GM21447 (cell line): ENCODE results near the gene LRP8.

Experiments used
- ATAC-seq: cut with Tn5 transposase; IDR thresholded peaks from one replicate; pipeline ENCODE4 v1.9.1; 2021; ENCODE audit not compliant: unreplicated experiment

LRP8 gene

DNA sequence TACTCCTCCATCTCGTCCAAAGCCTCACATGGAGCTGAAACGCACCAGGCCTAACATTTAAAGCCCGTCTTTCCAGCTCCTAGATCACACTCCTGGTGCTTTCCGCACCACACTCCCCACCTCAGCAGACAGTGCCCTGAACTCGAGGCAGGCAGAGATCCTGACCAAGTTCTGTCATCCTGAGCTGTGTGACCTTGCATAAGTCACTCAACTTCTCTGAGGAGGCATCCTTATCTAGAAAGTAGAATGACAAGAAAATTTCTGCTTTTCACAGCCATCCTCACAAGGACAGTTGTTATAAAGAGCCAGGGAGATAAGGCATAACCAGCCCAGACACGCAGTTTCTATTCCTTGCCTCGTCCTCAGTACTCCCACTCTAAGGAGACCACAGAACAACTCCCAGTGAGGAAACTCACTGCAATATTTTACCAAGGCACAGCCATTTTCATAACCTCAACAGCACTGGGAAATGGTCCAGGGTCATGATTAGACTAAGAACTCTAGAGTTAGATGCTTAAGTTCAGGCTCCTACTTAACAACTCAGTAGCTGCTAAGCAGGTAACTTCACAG lies 3.1 kb downstream of the LRP8 start:
- ATAC-seq, result no peak

DNA sequence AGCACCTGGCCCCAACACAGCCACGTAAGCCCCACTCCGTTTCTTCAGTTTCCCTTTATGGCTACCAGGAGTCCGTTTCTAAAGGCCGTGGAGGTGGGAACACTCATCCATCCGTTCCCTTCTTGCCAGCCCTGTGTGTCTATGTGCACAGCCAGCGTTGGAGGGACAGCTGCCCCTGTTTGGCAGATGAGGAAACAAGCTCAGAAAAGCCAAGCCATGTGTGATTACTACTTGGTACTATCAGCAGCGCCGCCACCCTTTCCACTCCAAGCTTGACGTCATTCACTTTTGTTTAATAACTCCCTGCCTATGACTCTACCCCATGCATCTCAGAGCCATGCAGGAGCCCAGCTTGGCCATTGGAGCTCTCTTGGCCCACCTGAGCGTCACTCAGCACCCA lies 3.5 kb downstream of the LRP8 start:
- no peak for ATAC-seq

DNA sequence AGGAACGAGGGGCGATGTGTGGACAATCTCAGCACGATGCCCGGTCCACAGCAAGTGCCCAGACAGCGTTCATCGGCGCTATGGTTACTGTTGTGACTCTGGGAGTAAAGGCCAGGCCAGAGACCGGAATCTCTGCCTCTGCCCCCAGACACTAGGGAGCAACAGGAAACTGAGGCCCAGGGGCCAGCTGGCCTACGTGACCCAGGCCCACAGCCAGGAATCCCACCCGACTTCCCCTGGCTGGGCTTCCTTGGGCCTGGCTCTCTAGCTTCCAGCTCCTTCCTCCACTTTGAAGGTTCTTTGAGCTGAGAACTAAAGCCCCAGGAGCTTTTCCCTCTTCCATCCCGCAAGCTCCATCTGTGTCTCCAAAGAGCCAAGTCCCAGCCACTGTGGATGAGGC lies 4.6 kb downstream of the LRP8 start:
- ATAC-seq, result no peak

DNA sequence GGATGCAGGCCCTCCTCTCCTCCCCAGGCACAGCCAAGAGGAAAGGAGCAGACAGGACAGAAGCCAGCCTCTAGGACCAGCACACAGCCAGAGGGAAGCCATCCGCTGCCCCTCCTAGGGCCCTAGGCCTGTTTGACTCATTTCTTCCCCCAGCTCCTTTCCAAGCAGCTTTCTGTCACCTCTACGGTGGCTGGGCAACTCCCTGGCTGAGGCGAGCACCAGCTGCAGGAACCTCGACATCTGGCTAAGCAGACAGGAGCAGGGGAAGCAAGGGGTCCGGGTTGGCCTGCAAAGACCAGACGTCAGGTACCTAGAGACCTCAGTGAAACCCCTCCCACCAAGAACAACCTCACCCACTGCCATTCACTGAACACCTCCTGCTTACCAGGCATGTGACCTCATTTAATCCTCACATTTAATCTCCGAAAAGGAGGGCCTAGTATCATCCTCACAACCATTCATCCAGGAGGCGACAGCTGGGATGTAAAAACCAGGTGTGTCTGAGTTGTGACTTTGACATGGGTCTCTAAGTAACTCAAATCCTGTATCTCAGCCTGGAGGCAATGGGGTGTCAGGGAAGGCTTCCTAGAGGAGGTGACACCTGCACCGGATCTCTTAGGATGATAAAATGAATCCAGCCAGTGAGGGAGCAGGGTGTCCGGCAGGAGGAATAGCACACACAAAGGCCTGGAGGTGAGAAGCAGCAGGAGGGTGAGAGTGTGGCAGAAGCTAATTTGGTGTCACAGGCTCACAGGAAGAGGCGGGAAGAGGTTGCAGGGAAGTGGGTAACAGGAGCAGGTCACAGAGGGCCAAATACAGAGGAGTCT lies 5.9 kb downstream of the LRP8 start:
- ATAC-seq, result no peak

DNA sequence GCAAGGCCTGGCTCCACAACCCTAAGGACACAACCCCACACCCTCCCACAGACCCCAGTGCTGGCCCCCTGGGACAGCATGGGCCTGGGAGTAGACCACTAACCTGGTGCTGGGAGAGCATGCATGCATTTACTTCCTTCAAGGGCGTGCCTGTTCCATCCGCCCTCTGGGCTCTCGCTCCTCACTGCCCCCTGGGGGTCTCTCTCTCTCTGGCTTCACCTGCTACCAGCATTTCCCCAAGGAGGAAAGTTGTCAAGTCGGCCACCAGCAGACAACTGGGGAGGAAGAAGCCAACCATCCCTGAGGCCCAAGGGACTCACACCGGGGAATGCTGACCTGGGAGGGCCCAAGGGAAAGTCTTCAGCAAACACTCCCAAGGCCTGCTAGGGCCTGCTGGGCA lies 6.5 kb downstream of the LRP8 start:
- no peak for ATAC-seq

DNA sequence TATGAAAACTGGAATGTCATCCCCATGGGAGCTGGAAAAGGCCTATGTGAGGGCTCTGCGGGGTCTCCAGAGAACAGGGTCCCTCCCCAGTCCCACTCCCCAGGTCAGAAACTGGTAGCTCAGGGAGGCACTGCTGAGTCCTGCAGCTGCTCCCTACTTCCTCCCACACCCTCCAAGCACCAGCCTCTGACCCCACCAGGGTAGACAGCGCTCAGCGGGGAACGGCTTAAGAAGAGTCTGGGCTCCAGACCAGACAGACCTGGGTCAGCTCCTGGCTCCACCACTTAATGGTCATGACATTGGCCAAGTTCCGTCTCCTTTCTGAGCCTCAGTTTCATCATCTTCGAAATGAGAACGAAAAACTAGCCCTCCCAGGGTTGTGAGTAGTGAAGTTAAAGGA lies 7.2 kb downstream of the LRP8 start:
- no peak for ATAC-seq

DNA sequence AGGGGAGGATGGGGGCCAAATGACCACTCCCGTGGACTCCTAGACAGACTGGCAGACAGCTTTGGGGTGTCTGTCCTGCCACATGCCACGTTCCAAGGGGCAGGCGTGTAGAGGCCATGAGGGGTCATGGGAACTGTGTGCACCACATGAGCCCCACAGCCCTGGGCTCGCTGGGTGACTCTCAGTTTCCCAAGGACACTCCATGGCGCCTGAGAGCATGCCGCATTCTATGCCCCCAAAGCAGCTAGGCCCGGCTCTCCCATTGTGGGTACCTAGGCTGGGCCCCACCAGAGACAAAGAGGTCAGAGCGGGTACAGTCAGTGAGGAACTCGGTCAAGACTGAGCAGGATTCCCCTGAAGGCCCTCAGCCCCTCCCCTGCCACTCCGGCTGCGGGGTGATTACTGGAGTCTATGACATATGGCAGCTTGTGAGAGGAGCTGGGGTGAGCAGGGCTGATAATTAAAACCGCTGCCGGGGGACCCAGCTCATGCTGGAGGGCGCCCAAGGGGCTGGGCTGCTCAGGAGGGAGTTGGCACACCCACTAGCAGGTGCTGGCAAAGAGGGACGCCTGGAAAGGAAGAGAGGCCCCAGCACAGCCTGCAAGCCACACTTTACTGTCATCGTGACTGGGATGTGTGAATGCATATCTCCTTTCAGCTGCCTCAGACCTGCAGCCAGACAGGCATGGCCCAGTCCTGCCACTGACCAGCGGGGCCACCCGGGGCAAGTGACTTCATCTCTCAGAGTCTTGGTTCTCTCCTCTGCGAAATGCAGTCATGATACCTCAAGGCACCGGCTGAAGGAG lies 8.4 kb downstream of the LRP8 start:
- no peak for ATAC-seq

DNA sequence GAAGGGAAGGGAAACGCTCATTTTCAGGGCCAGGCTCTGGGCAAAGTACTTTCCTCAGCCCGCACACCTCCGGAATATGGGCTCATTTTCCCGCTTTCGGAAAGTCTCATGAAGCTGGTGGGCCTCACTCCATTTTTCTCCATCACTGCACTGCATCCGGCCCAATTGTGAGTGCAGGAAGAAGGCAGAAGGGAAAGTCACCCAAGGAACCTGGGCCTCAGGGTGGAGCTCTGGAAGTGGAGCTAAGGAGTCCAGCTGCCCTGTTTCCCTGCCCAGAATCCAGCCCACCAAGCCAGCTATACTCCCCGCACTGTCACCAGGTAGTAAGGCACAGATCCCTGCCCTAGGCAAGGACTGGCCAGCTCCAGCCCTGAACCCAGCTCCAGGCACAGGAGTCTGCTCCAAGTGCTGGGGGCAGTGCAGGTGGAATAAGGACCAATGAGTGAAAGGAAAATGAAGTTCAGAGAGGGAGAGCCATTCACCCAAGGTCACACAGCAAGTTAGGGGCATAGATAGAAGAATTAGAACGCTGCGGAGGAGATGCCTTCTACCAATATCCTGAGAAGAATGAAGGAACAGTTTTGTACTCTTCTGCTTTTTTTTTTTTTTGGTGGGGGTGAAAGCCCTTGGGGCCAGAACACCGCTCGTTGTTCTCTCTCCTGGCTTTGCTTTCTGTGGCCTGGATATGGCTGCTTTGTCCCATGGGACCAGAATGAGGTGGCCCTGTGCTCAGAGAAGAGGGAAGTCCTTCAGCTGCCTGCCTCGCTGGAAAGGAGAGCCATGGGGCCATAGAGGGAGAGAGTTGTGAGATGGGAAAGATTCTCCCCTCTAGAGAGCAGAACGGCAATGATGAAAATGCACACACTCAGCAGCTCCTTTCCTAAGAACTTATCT lies 10.0 kb downstream of the LRP8 start:
- no peak for ATAC-seq

DNA sequence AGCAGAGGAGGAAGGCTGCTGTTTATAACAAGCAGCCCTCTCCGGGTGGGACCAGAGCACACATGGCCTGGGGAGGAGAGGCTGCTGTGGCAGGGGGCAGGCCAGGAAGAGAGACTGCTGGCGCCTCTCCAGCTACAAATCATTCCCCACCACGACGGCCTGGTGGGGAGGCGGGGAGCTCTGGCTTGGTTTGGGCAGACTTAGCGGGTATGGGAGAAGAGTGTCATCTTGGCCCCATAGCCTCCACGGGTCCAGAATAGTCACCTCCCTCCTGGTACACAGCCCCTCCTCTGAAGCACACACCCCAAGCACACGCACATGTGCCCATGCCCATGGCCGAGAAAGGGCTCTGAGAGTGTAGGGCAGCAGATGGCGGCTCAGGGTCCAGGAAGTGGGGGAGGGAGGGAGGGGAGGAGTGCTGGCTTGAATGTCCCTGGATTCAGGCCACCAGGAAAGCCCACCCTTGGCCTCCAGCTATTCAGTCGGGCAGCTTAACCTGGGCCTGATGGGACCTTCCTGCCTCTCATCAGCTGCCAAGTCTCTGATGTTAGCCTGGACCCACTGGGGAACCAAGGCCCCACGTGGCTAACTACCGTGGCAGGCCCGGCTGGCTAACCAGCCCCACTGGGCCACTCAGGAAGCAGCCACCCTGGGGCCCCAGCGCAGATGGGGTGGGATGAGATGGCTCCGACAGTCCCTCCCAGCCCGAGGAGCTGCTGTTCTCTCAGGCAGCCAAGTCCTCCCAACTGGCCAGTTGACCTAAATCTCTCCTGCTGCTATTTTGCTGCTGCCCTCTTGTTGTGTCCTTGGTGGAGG lies 10.9 kb downstream of the LRP8 start:
- no peak for ATAC-seq

DNA sequence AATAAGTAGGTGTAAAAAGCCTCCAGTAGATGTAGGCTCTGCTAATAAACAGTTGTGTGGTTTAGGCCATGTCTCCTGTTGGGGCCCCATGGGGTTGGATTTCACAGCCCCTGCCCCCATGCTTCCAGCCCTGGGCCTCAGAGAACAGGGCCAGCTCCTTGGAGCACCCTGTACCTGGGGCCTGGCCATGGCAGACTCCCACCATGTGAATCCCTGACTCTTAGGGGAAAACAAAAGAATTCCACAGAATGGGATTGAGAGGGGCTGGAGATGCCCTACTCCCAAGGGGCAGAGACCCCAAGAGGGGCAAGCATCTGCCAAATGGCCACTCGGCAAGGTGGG lies 11.5 kb downstream of the LRP8 start:
- ATAC-seq, result no peak

DNA sequence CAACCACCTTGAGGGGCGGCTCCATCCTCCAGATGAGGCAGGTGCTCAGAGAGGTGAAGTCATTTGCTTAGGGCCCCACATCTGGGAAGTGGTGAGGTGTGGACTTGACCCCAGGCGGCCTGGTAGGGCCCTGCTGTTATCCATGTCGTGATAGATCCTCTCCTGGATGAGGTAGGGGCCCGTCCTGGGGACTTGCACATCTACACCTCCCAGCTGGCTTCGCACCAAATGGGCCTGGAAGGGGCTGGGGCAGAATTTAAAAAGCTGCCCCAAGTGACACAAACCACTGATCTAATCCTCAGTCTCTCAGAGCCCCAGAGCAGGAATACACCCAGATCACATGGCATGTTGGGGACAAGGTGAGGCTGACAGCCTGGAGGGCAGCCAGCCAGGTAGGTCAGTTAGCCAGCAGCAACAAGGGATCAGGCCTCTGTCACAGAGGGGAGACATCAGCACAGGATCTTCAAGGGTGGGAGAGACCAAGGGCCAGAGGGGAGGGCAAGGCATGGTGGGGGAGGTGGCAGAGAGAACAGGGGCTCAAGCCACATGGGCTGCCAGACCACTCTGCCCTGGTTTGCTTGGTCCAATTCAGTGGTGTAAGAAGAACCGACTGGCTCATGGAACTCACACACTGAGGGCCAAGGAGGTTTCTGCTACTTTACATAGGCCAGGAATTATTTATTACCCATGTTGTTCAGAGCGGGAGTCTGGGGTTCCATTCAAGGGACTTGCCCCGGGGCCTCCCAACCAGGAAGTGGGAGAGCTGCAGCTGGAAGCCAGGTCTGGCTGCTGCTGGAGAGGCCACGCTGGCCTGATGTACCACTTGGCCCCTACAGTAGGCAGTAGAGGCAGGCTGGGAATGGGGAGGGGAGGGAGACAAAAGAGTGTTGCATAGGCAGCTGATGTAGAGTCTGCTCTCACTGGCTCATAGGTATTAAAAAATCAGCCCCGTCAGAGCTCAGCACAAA lies 12.1 kb downstream of the LRP8 start:
- no peak for ATAC-seq

DNA sequence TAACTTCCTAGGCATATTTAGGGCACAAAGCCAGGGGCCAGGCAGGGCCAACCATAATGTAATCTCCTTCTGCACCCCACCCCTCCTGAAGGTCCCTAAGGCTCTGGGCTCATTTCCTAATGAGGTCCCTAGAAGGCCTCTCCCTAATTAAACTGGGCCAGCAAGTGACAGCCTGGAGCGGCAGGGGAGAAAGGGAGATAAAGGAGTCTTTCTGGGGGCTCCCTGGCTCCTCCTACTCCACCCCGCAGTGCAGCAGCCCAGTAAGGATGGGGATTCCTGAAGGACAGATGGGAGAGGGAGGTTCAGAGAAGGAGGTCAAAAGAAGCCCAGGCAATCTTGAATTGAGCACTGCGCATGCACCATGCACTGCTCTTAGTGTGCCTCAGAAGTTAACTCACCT lies 12.8 kb downstream of the LRP8 start:
- ATAC-seq, result no peak

DNA sequence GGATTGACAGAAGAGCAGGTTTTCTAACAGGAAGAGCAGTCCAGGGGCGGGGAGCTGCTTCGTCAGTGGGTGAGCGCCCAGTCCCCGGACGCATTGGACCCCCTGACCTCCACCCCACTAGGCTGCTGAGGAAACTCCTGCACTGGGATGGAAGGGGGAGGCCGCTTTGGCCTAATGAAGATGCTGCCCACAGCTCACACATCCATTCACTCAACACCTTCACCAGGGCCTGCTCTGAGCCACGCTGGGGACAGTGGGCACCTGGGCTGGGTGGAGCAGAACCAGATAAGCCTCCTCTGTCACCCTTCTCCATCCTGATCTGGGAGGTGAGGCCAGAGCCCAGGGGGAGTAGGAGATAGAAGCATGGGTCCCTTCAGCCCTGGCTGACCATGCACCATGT lies 13.3 kb downstream of the LRP8 start:
- no peak for ATAC-seq

DNA sequence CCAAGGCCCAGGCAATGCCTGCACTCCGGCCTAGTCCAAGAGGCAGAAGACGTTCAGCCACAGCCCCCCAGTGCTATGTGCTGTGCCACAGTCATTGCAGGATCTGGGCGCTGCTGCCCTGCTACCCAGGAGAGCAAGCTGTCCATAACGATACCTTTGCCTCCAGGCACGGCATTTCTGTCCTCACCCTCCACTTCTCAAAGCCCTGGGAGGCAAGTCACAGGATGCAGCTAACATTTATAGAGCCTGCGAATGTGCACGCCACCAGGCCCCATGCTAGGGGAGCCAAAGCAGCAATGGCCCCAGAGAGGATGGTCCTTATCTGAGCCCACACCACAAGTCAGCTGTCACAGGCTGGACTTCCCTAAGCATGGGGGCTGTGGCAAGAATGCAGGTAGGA lies 13.8 kb downstream of the LRP8 start:
- no peak for ATAC-seq

DNA sequence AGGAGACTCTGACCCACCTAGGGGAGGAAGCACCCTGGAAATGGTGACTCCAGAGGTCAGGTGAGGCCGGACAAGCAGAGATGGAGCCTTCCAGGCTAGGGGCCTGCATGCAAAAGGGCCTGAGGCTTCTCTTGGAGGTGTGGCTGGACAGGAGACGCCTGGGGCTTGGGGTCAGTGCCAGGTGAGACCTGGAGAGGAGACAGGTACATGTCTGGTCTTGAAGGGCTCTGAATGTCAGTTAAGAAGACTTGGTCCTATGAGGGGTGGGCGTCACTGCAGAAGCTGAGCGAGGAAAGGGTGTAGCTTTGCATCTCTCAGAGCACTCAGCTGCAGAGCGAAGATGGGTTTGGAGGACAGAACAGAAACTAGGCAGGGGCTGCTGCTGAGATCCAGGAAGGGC lies 14.3 kb downstream of the LRP8 start:
- no peak for ATAC-seq

DNA sequence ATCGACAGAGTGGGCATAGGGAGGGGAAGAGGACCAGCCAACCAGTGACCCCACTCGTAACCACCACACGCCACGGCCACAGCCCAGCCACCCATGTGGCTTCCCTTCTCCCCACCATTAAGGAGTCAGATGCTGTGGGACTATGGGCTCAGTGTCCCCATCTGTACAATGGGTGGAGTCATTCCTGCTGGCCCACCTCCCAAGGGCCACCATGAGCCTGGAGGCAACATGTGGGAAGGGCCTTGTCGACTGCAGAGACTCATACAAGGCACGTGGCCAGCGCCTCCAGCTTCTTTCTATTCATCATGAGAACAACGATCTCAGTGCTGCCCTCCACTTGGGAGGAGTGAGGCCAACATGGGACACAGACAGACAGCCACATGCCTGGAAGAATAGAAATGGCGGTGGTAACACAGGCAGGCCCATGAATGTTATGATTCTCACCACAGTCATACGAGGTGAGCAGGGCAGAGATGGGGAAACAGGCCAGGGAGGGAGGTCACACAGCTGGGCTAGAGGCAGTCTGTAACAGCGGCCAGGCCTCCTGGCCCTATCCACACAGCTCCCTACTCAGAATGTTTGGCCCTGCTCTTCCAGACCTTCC lies 16.1 kb downstream of the LRP8 start:
- no peak for ATAC-seq

DNA sequence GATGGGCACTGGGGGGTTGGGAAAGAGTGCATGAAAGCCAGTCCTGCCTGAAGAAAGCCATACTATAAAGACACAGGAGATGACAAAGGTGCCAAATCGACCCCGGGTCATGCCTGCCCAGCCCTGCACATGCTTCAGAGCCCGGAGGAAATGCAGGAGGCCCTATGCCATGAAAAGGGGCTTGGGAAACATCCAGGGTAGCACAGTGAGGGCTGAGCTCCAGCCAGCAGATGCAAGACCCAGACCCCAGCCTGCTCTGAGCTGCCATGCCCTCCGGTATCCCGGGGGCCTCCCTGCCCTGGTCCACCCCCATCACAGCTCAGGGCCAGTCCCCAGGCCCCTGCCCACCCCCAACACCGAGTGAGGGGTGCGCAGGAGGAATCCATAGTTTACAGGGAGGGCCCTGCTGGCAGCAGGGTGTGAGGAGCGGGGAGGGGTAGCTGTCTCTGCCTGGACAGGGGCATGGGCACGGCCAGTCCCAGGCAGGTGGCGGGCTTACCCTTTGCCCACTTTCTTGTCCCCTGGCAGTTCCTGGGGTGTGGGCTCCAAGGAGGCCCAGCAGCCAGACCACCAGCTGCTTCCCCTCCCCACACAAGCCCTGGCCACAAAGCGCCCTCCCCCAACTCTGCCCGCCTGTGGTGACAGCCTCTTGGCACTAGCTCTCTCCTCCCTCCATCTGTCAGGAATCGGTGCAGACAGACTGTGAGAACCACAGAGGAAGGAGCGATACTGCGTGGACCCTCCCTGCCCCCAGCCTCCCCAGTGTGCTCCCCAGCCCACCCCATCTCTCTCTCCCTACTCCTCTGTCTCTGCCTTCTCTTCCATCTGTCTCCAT lies 16.8 kb downstream of the LRP8 start:
- no peak for ATAC-seq

DNA sequence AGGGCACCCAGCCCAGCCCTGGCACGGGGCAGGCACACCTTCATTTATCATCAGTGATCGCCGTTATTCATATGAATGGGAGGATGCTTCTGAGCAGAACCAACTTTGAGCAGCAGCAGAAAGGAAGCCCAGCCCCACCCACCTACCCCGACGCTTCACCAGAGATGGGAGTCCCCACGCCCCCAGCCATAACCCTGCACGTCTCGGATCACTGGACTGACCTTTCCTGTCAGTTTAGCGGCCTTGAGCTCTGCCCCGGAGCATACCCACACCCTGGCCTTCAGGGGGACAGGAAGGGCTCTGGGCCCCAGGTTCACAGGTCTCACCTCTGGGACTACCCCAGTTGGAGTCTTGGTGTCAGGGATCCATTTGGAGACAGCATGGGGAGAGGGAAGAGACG lies 18.1 kb downstream of the LRP8 start:
- no peak for ATAC-seq
